ENCODE measurements around the gene PITHD1. TPM values are rescaled to one million over a fixed set of nuclear protein-coding genes. Genes with fewer than 3 reads are reported as not detected.
"Not testable (repeated sequence)": the region's sequence is repeated elsewhere in the genome, so short reads cannot be mapped to it uniquely, and the experiment has no call there.

The PITHD1 gene
- total and polyA plus RNA-seq, 2 of the 8 experiments (the other 6 are each of a cell fraction or from before 2014, with no cell fraction given) = 67.4 to 68.8 TPM

DNA sequence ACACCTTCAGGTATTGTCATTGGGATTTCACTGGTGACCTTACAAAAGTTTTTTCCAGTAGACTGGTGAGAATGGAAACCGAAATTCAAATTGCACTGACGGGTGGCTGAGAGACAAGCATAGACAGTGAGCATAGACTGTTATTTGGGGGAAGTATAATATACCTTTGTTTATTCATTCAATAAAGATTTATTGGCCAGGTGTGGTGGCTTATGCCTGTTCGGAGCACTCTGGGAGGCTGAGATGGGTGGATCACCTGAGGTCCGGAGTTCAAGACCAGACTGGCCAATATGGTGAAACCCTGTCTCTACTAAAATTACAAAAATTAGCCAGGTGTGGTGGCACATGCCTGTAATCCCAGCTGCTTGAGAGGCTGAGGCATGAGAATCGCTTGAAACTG lies 44.9 kb upstream of the PITHD1 start:
- not testable (repeated sequence) for H3K27ac ChIP-seq (ENCODE audit: low read depth, low read length); H3K36me3 ChIP-seq (ENCODE audit: control insufficient read depth in 2 of 4, insufficient read depth in 4 of 4, low read length in 3 of 4); FAIRE-seq; H4K91ac ChIP-seq (replicated peaks; ENCODE audit: insufficient read length, low read length); H3K79me1 ChIP-seq (ENCODE audit: low read depth, low read length); H3K18ac ChIP-seq (ENCODE audit: extremely low read depth, low read length); H3K23me2 ChIP-seq (ENCODE audit: low read depth, low read length); H2AFZ ChIP-seq (ENCODE audit: low read length); H4K20me1 ChIP-seq (replicated peaks in 1 of 2; ENCODE audit: control insufficient read depth in 1 of 2, insufficient read depth in 2 of 2, low read length in 2 of 2); H3K4me2 ChIP-seq (ENCODE audit: insufficient read depth in 1 of 2, low read depth in 2 of 2, low read length in 2 of 2); H2BK15ac ChIP-seq (ENCODE audit: low read length); H3K4me1 ChIP-seq (replicated peaks in 1 of 4; ENCODE audit: control insufficient read depth in 3 of 4, insufficient read depth in 4 of 4, low read length in 3 of 4); H3K27me3 ChIP-seq (replicated peaks in 1 of 4; ENCODE audit: control insufficient read depth in 3 of 4, extremely low read depth in 1 of 4, insufficient read depth in 3 of 4, low read length in 3 of 4); H3K4me3 ChIP-seq (ENCODE audit: extremely low read depth in 1 of 4, insufficient read depth in 2 of 4, low read depth in 3 of 4, low read length in 4 of 4); H3K9me3 ChIP-seq (ENCODE audit: insufficient read depth in 2 of 2, low read depth in 1 of 2, low read length in 1 of 2); DNase-seq (ENCODE audit: low read depth in 1 of 2, low spot score in 2 of 2); H3K4ac ChIP-seq (replicated peaks; ENCODE audit: insufficient read length, low read depth, low read length); H2AK5ac ChIP-seq (ENCODE audit: low read depth, low read length); H3K9ac ChIP-seq (replicated peaks in 1 of 4; ENCODE audit: extremely low read depth in 1 of 4, low read depth in 3 of 4, low read length in 3 of 4); H2BK12ac ChIP-seq (ENCODE audit: low read depth, low read length); H4K8ac ChIP-seq (ENCODE audit: extremely low read depth, insufficient read depth, low read length); H2BK20ac ChIP-seq (ENCODE audit: low read length); H3K79me2 ChIP-seq (ENCODE audit: control insufficient read depth in 1 of 2, insufficient read depth in 2 of 2, low read length in 2 of 2); H3K23ac ChIP-seq (ENCODE audit: insufficient read length); H3K14ac ChIP-seq (ENCODE audit: insufficient read length); H4K5ac ChIP-seq (ENCODE audit: insufficient read length, low read depth, low read length); H3K56ac ChIP-seq (replicated peaks; ENCODE audit: insufficient read length, low read depth, low read length); H2BK120ac ChIP-seq (replicated peaks; ENCODE audit: low read depth, low read length); H2BK5ac ChIP-seq (ENCODE audit: low read depth, low read length)
- 84% methylated on average over 5 of the region's 5 CpGs; no CpG with 5 or more reads in 1 of the 2 experiments for WGBS, 2 experiments (ENCODE audit: extremely low coverage in 1 of 2, insufficient coverage in 1 of 2, insufficient read length in 1 of 2, insufficient replicate concordance in 2 of 2, low coverage in 1 of 2, low lambda C conversion rate in 2 of 2, missing lambda C conversion rate in 1 of 2)
- POLR2A ChIA-PET (ENCODE audit: partially characterized antibody) = interaction anchor here (1.1 to 3.6 kb wide), 3 partner anchors 10 to 41 kb away, joined by 3 to 19 read pairs (median 9); partner anchors contain the start of genes ELOA and RPL11
- CTCF ChIA-PET (ENCODE audit: partially characterized antibody) = interaction anchor here (0.7 to 1.5 kb wide), 3 partner anchors 17 to 47 kb away, joined by 3 to 4 read pairs (median 3); no protein-coding TSS in a partner anchor
